Cardiac septum (tissue), 1 donor: Measurements from ENCODE around the gene TMED7. TPM values are rescaled to one million over a fixed set of nuclear protein-coding genes. Genes with fewer than 3 reads are reported as not detected.
A peak's percentile ranks its signal among the peaks of the same experiment; 100 is the strongest.
"Not testable (repeated sequence)": the region's sequence is repeated elsewhere in the genome, so short reads cannot be mapped to it uniquely, and the experiment has no call there.

ENCODE experiments used
- DNase-seq: peaks from one replicate; pipeline ENCODE4 v3.0.0-alpha.2; 2020; ENCODE audit warnings: low spot score
- intact Hi-C: fragments of 100-400 bp; cut with DNase I; formaldehyde crosslinking; loops from one replicate; pipeline ENCODE4 v1.14.0; 2022
- long read RNA-seq: library from polyadenylated mRNA; unstranded; transcript quantifications from one replicate; pipeline ENCODE4 v2.0.0, GENCODE V29; 2021
- total RNA-seq: library from RNA; stranded (reverse); fragmentation: NEBNext Ultra II Directional; extraction: Animal tissue kit (Norgen Biotek cat#: 25700); gene quantifications from one replicate; pipeline ENCODE4 v1.2.1, GENCODE V29; 2021
- donor health status: DM: no; HTN: no; CAD: no.

TMED7 gene
- total RNA-seq = 79.1 TPM
- long read RNA-seq, transcript TMED7-201 (3 exons, 3,757 nt) = major isoform, 77 of 79 reads
- long read RNA-seq, partial matches to known transcripts = 1 of 79 reads
- long read RNA-seq, other reads (novel, unspliced or antisense) = 1 of 79 reads

- intact Hi-C loops = loop anchor here (2.0 kb wide), 2 partner anchors 81 to 215 kb away; partner anchors contain the start of genes AP3S1, ATG12 and FEM1C
- peak; percentile 100 for DNase-seq
Observed at GRCh38 chr5:115625579-115626444, at the start of gene TMED7. TSS of gene TMED7 (minus strand) at chr5:115626036. CDS start at chr5:115625792, 244 bp downstream.

GRCh38 chr5:115674782-115675181 is 48.9 kb upstream of the TMED7 start:
- intact Hi-C loops, DNase-seq: not testable (repeated sequence)

GRCh38 chr5:115673596-115673995 is 47.8 kb upstream of the TMED7 start:
- intact Hi-C loops = no loop called here
- no peak for DNase-seq

GRCh38 chr5:115671939-115672338 is 46.1 kb upstream of the TMED7 start:
- no peak for DNase-seq
- intact Hi-C loops = no loop called here

GRCh38 chr5:115666023-115666422 is 40.2 kb upstream of the TMED7 start:
- intact Hi-C loops = no loop called here
- no peak for DNase-seq

GRCh38 chr5:115661563-115661962 is 35.7 kb upstream of the TMED7 start:
- no peak for DNase-seq
- intact Hi-C loops = no loop called here

- no peak for DNase-seq
- intact Hi-C loops = no loop called here
Observed at GRCh38 chr5:115661101-115661500, 35.3 kb upstream of the TMED7 start.

- DNase-seq = no peak
- intact Hi-C loops = no loop called here
Observed at GRCh38 chr5:115657881-115658233, 32.0 kb upstream of the TMED7 start.

GRCh38 chr5:115657125-115657880 is 31.5 kb upstream of the TMED7 start:
- intact Hi-C loops = no loop called here
- no peak for DNase-seq

DNA sequence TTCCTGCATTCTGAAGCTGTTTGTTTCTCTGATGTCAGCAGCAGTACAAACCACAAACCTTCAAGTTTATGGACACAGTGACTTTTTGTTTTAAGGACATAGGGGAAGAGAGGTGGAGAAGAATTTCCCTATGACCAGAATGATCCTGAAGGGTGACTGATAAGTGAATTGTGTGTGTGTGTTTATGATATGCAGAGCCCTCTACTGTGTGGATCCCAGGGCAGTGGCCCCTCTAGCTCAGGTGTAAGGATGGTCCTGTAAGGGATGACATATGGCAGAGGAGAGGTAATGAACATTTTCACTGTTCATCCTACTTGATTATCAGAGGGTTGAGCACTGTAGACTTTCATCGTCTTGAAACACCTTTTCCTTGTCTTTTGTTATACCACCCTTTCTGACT is 30.6 kb upstream of the TMED7 start:
- intact Hi-C loops = no loop called here

DNA sequence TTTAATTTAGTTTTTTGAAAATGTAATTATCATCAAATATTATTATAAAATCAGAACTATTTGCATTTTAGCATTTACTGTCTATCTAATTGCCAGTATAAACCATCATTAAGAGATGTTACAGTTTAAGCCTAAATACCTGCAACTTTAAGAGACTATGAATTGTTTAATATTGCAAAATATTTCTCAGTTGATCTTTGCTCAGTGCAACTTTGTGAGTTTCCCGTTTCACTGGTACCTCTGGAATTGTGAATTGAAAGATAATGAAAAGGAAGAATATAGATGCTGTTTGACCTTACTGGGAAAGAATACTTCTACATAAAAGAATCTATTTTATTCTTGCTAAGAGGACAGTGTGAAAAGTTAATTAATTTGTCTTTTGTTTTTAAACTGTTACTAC is 30.2 kb upstream of the TMED7 start:
- DNase-seq = no peak
- intact Hi-C loops = no loop called here

More for the DNA sequence above, 30.6 kb upstream of the TMED7 start:
- no peak for DNase-seq

DNA sequence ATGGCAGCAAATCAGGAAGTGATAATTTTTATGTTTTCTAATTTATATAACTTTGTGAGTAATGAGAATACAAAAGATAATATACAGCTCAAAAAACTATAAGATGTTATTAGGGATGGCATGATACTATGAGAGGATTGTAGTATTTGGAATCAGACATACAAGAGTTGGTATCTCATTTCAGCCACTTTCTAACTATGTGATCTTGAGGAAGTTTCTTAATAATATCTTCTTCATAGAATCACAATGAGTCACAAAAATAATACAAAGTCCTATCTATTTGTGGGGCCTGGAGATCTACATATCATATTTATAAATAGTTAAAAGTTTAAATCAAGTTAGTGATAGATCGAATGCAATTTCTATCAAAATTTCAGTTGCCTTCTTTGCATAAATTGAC is 23.7 kb upstream of the TMED7 start:
- no peak for DNase-seq
- intact Hi-C loops = no loop called here

- no peak for DNase-seq
- intact Hi-C loops = no loop called here
Observed at GRCh38 chr5:115648056-115648455, 22.2 kb upstream of the TMED7 start.

- intact Hi-C loops = not testable (repeated sequence)
Observed at GRCh38 chr5:115645386-115645785, 19.6 kb upstream of the TMED7 start.

DNA sequence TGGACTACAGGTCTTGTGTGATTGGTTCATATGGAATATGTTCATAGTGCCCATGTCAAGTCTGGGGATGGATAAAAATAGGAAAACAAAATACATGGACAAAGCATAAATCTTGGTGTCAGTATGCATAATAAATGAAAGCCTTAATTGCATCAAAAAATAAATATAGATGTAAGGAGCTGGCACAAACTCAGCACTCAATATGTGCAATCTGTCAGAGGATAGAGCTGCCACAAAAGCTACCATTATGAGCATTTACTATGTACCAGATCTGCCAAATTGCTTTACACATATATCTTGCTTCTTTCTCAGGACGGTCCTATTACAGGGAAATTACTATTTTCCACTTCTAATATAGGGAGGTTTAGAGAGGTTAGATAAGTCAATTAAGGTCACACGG is 18.2 kb upstream of the TMED7 start:
- intact Hi-C loops = no loop called here
- no peak for DNase-seq

More at GRCh38 chr5:115645386-115645785, 19.6 kb upstream of the TMED7 start:
- not testable (repeated sequence) for DNase-seq

DNA sequence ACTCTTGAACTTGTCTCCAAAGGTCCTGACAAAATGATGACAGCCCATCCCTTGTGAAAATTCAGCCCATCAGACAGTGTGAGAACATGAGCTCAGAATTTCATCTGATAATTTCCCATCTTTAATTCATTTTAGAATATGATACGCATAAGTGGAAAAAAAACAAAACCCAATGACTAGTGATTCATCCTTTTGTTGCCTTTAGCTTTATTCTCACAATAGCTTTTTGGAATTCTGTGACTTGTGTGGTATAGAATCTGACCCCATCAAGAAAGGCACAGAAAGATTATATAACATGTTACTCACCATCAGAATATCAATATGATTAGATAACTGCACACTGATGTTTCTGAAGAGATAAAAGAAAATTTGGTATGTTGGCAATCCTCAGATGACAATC is 16.1 kb upstream of the TMED7 start:
- intact Hi-C loops = no loop called here
- DNase-seq = no peak

DNA sequence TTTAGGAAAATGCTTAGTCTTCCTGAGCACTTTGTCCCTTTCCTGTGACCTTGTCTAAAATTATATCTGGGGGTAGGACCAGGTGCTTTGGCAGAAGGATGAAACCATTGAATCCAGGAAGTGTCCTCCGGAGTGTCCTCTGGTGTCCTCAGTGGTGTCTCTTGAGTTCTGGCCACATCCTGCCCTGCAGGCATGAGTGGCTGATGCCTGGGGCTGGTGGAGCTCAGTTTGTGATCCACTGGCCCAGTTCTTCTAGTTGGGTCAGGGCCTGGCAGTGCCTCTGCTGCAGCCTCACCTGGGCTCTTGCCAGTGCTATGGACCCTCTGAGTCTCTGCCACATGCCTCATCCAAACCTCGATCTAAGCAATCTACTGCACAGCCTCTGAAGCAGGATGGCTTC is 14.4 kb upstream of the TMED7 start:
- DNase-seq = no peak
- intact Hi-C loops = no loop called here

GRCh38 chr5:115639377-115639776 is 13.5 kb upstream of the TMED7 start:
- no peak for DNase-seq
- intact Hi-C loops = no loop called here

- intact Hi-C loops = no loop called here
- DNase-seq = no peak
Observed at GRCh38 chr5:115637507-115637906, 11.7 kb upstream of the TMED7 start.

- DNase-seq = no peak
- intact Hi-C loops = no loop called here
Observed at GRCh38 chr5:115636008-115636407, 10.2 kb upstream of the TMED7 start.
